CD4-positive, alpha-beta T cell treated with Interleukin-21 for 1 hour (primary cell): ENCODE measurements around the gene CDKN2C.
"Not testable (repeated sequence)": the region's sequence is repeated elsewhere in the genome, so short reads cannot be mapped to it uniquely, and the experiment has no call there.

ENCODE experiments used
- DNase-seq: peaks from one replicate; pipeline ENCODE4 v3.0.0-alpha.2; 2020

CDKN2C gene

GRCh38 chr1:50969611-50970508 is at the start of gene CDKN2C:
TSS of gene CDKN2C (plus strand) at chr1:50970245. CDS start at chr1:50970369, 124 bp downstream.
- peak; percentile 70 for DNase-seq

- DNase-seq: no peak
Observed at GRCh38 chr1:50920409-50920808, 49.6 kb upstream of the CDKN2C start.

DNA sequence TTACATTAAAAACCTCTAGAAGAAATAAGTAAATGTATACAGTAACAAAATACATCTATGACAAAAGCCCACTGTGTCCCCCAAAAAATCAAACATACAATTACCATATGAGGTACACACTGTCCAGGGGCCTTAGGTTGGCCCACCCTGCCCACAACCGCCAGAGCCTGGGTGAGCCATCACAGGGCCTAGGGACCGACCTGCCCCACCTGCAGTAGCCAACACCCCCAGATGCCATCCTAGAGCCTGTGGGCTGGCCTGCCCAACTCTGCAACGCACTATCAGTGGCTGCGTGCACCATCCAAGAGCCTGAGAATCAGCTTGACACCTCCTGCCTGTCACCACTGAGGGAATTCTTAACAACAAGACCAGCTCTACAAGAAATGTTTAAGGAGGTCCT is 49.0 kb upstream of the CDKN2C start:
- DNase-seq: no peak

DNA sequence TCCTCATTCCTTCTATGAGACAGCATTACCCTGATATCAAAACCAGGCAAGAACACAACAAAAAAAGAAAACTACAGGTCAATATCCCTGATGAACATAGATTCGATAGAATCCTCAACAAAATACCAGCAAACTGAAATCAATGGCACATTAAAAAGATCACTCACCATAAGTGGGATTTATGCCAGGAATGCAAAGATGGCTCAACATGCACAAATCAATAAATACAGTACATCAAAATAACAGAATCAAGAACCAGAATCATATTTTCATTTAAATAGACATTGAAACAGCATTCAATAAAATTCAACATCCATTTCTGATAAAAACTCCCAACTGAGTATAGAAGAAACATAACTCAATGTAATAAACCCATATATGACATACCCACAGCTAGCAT is 46.5 kb upstream of the CDKN2C start:
- no peak for DNase-seq

DNA sequence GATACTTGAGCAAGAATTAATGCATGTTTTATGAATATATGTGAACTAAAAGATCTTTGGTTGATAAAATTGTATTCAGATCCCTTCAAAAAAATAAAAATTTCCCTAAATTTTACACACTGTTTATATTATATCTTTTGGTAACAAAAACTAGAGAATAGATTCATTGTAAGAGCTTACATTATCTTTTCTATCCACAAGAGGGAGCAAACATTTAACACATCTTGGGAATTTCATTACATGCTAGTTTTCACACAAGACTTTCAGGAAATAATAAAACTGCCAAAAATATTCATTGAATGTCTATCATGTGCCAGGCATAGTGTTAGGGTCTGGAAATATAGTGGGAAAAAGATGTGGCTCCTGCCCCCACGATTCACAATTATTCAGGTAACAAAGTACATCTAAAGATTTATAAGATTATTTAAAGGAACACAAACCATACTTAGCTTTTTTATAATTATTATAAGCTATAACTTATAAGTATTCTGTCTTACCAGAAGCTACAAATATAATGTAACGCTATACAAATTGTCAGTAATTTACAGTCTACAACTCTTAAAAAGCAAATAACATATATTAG is 40.6 kb upstream of the CDKN2C start:
- DNase-seq: peak; percentile 25

GRCh38 chr1:50930193-50930592 is 39.9 kb upstream of the CDKN2C start:
- no peak for DNase-seq

GRCh38 chr1:50930965-50931737 is 38.9 kb upstream of the CDKN2C start:
- no peak for DNase-seq

- DNase-seq: not testable (repeated sequence)
Observed at GRCh38 chr1:50932043-50932442, 38.0 kb upstream of the CDKN2C start.

GRCh38 chr1:50933770-50934169 is 36.3 kb upstream of the CDKN2C start:
- not testable (repeated sequence) for DNase-seq

DNA sequence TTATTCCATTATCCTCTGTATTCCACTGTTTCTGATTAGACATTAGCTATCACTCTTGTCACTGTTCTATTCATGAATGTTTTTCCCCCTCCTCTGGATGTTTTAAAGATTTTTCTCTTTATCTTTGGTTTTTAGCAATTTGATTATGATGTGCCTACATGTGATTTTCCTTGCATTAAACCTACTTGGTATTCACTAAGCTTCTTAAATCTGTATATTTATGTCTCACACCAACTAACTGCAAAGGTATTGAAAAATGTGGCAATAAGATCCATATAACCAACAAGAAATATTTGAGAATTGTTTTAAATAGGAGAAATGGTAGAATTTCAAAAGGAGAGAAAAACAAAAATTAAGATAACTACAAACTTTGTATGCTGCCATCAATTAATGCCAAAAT is 35.2 kb upstream of the CDKN2C start:
- no peak for DNase-seq

DNA sequence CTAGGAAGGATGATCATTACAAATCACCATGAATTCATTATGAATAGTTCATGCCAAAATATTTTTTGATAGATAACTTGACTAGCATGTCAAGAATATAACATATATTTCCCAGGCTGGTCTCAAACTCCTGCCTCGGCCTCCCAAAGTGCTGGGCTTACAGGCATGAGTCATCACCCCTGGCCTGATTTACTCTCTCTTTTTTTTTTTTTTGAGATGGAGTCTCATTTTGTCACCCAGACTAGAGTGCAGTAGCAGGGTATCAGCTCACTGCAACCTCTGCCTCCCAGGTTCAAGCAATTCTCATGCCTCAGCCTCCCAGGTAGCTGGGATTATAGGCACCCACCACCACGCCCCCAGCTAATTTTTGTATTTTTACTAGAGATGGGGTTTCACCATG is 34.8 kb upstream of the CDKN2C start:
- DNase-seq: not testable (repeated sequence)

DNA sequence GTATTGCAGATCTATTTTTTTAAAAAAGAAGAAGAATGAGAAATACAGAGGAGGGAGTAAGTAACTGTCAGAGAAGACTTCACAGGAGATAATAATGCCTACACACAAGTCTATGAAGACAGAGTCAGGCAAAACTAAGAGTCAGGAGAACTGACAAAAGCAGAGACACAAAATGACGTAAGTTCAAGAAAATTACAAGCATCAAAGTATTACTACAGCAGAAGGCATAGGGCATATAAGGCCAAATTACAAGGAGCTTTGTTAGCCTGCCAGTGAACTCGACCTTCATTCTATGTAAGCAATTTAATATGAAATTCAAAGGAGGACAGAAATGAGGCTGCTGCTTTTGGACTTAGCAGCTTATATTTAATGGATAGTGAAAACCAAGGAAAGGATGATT is 33.7 kb upstream of the CDKN2C start:
- no peak for DNase-seq

DNA sequence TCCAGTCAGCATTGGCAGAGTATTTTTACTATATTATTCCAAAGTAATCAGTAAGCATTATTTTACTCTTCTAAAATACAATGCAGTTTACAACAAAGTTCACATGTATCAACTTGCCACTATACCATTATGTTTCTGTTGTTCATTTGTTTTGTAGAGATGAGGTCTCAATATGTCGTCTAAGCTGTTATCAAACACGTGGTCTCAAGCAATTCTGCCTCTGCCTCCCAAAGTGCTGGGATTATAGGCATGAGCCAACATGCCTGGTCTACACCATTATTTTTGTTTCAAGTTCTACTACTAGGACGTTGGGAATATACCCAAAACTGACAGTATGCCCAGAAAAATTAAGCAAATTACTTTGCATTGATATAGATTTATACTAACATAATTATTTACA is 29.8 kb upstream of the CDKN2C start:
- no peak for DNase-seq

DNA sequence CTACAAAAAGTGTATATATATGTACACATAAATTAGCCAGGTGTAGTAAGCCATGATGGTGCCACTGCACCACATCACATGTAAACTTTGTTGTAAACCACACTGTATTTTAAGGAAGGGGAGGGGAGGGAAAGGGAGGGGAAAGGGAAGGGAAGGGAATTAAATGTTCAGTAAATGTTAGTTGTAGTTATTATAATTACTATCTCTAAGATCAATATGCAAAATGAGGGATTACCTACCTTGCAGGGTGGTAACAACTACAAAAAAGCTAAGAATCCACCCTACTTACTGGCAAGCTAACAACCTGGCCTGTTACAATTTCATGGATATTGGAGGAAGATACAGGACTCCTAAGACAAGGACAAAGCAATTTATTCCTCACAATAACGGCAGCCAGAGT is 27.7 kb upstream of the CDKN2C start:
- no peak for DNase-seq

DNA sequence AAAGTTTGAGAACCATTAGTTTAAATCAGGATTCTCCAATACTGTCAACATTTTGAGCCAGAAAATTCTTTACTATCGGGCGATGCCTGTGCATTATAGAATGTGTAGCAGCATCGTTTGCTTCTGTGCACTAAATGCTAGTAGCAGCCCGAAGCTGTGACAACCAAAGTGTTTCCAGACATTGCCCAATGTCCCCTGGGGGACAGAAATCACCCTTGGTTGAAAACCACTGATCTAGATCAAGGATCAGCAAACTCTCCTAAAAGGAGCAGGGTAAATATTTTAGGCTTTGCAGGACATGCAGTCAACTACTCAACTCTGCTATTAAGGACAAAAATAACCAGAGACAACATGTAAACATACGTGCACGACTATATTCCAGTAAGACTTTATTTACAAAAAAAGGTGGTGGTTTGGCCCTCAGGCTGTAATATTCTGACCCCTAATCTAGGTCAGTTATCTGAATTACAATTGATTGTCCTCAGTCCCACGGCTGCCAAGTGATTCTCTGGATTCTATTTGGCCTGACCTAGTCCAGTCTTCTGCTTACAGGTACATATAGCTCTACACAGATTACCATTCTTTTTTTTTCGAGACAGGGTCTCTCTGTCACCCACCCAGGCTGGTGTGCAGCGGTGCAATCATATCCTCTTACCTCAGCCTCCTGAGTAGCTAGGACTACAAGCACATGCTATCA is 20.6 kb upstream of the CDKN2C start:
- DNase-seq: no peak

- DNase-seq: no peak
Observed at GRCh38 chr1:50950396-50950795, 19.6 kb upstream of the CDKN2C start.

DNA sequence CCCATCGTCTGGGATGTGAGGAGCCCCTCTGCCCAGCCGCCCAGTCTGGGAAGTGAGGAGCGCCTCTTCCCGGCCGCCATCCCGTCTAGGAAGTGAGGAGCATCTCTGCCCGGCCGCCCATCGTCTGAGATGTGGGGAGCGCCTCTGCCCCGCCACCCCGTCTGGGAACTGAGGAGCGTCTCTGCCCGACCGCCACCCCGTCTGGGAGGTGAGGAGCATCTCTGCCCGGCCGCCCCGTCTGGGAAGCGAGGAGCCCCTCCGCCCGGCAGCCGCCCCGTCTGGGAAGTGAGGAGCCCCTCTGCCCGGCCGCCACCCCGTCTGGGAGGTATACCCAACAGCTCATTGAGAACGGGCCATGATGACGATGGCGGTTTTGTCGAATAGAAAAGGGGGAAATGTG is 17.5 kb upstream of the CDKN2C start:
- not testable (repeated sequence) for DNase-seq

GRCh38 chr1:50955116-50955515 is 14.9 kb upstream of the CDKN2C start:
- no peak for DNase-seq

GRCh38 chr1:50959303-50959912 is 10.6 kb upstream of the CDKN2C start:
- peak; percentile 7 for DNase-seq

DNA sequence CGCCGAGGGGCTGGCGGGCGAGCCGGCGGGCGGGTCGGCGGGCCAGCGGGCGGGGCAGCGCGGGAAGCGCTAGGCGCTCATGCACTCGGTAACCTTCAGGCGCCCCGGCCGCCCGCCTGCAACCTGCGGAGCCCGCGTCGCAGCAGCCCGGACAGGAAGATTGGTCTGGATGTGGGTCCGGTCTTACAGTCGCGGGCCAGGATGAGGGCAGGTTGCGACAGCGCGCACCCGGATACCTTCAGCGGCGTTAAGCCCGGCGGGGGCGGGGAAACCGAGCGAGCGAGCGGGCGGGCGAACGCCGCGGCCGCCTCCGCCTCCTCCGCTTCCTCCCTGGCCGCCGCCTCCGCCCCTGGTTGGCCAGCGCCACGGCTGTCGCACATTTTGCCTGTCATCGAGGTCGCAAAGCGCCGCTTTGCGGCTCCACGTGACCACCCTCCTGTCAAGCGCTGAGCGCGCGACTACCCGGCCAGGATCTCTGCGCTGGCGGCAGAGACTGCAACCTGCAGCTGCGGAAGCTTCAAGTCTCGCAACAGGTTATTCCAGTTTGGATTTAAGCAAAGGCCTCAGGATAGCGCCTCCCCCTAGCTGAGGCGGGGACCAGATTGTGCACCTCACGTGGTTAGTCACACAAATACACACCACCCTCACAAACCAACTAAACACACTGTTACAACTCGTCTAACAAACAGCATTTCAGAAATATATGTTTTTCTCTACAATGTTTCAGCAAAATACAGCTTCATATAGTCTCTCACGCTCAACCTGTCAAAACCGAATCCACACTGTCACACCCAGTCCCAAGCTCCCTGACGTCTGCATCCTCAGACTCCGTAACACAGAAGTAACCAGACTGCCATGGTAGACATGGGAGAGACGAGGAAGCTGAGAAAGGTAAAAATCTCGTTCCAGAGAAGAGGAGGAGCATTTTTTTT is 9.9 kb upstream of the CDKN2C start, which contains the start of gene FAF1:
FAF1 (minus strand) TSS at position 355 of the 932 bp plus-strand sequence. CDS start 456 bp downstream, outside the sequence.
- DNase-seq: peak; percentile 98

DNA sequence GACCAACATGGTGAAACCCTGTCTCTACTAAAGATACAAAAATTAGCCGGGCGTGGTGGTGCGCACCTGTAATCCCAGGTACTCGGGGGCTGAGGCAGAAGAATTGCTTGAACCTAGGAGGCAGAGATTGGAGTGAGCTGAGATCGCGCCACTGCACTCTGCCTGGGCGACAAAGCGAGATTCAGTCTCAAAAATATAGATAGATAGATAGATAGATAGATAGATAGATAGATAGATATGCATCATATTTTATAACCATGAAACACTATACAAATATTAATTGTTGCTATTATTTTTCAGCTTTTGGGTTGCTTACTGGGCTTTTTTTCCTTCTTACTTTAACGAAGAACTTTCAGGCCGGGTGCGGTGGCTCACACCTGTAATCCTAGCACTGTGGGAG is 5.2 kb upstream of the CDKN2C start:
- DNase-seq: no peak
